Chondrocyte (in vitro differentiated cells): ENCODE data around the gene NDUFB5. TPM values are rescaled to one million over a fixed set of nuclear protein-coding genes. Genes with fewer than 3 reads are reported as not detected.

Experiments used
- DNase-seq: peaks from one replicate; pipeline ENCODE4 v3.0.0; 2021; ENCODE audit warnings: mixed read lengths, low spot score
- H3K27ac Mint-ChIP-seq: one replicate; pipeline ENCODE4 v1.8.0; 2021; ENCODE audit warnings: mild to moderate bottlenecking, moderate library complexity, mixed read lengths; ENCODE audit not compliant: unreplicated experiment
- H3K27me3 Mint-ChIP-seq: 2 replicates; pipeline ENCODE4 v1.8.0; 2021; ENCODE audit warnings: low read depth, mixed read lengths
- H3K36me3 Mint-ChIP-seq: 2 replicates; pipeline ENCODE4 v1.8.0; 2021; ENCODE audit warnings: low read depth, mixed read lengths
- H3K4me1 Mint-ChIP-seq: 2 replicates; pipeline ENCODE4 v1.8.0; 2021; ENCODE audit warnings: low read depth, mild to moderate bottlenecking, mixed read lengths
- H3K4me3 Mint-ChIP-seq: one replicate; pipeline ENCODE4 v1.8.0; 2021; ENCODE audit warnings: mild to moderate bottlenecking, moderate library complexity, mixed read lengths; ENCODE audit not compliant: unreplicated experiment
- H3K9me3 Mint-ChIP-seq: 2 replicates; pipeline ENCODE4 v1.8.0; 2021; ENCODE audit warnings: low read depth, mixed read lengths
- total RNA-seq: library from RNA; stranded (reverse); gene quantifications from 3 replicates; pipeline ENCODE4 v1.2.1, GENCODE V29; 2021
- TF ChIP-seq, protein P1 (sequence below): fragments of 200-600 bp; sonication (generic); IDR thresholded peaks from 2 replicates; pipeline ENCODE4 v1.5.0; 2021; ENCODE audit warnings: antibody characterized with exemption, mild to moderate bottlenecking, moderate library complexity

The NDUFB5 gene
- total RNA-seq, 1 donor from 2014 or later, result 58.5 TPM

DNA sequence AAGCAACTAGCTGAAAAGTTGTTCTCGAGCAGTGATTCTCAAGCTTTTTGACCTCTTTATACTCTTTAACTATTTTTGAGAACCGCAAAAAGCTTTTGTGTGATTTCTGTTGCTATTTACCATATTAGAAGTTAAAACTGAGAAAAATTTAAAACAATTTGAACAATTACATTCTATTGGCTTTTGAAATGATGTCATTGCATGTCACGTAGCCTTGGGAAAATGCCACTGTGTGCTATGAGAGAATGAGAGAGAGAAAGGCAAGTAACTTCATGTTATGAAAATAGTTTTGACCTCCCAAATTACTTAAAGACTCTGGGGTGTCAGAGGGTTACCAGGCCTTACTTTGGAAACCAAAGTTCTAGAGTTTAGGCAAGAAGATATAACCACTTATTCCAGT is 56.3 kb downstream of the NDUFB5 start:
- H3K4me1 Mint-ChIP-seq, result peaks cover 30% of the 10 kb centered on the region
- H3K36me3 Mint-ChIP-seq, result no peaks in the 10 kb centered on the region
- no peak overlapping the region for H3K4me3 Mint-ChIP-seq
- H3K27me3 Mint-ChIP-seq, result no peaks in the 10 kb centered on the region
- TF ChIP-seq, protein P1, sequence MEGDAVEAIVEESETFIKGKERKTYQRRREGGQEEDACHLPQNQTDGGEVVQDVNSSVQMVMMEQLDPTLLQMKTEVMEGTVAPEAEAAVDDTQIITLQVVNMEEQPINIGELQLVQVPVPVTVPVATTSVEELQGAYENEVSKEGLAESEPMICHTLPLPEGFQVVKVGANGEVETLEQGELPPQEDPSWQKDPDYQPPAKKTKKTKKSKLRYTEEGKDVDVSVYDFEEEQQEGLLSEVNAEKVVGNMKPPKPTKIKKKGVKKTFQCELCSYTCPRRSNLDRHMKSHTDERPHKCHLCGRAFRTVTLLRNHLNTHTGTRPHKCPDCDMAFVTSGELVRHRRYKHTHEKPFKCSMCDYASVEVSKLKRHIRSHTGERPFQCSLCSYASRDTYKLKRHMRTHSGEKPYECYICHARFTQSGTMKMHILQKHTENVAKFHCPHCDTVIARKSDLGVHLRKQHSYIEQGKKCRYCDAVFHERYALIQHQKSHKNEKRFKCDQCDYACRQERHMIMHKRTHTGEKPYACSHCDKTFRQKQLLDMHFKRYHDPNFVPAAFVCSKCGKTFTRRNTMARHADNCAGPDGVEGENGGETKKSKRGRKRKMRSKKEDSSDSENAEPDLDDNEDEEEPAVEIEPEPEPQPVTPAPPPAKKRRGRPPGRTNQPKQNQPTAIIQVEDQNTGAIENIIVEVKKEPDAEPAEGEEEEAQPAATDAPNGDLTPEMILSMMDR, result no peak
- H3K27ac Mint-ChIP-seq, result no peak overlapping the region
- no peak for DNase-seq
- no peaks in the 10 kb centered on the region for H3K9me3 Mint-ChIP-seq

DNA sequence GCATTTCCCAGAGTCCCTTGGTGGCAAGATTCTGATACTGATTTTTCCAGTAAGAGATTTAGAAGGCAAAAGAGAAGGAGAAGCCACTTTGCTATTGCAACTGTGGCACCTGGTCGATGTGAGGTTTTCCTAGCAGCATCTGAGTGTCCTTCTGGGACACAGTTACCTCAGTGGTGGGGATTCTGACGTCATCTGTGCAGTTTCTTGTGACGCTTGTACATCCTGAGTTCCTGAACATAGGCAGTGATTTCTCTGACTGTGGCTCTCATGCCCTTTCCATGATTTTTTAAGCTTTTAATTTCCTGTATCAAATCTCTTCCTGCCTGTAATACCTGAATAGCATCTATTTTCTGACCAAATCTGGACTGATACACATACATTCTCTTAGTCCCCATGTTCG is 57.2 kb downstream of the NDUFB5 start:
- peaks cover 34% of the 10 kb centered on the region for H3K4me1 Mint-ChIP-seq

DNA sequence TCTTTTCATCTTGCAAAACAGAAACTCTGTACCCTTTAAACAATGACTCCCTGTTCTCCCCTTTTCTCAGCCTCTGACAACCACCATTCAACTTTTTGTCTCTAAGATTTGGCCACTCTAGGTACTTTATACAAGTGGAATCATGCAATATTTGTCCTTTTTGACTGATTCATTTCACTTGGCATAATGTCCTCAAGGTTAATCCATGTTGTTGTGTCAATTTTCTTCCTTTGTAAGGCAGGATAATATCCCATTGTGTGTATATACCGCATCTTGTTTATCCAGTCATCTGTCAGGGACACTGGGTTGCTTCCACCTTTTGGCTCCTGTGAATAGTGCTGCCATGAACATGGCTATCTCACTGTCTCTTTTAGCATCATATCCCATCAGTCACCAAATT is 58.5 kb downstream of the NDUFB5 start:
- Mint-ChIP-seq H3K9me3 (no peaks in the 10 kb centered on the region), H3K27me3 (no peaks in the 10 kb centered on the region)

More for the DNA sequence above, 57.2 kb downstream of the NDUFB5 start:
- Mint-ChIP-seq H3K27me3 (no peaks in the 10 kb centered on the region), H3K9me3 (no peaks in the 10 kb centered on the region), H3K36me3 (no peaks in the 10 kb centered on the region), H3K27ac (no peak overlapping the region), H3K4me3 (no peak overlapping the region)
- TF ChIP-seq, protein P1, result no peak
- no peak for DNase-seq

DNA sequence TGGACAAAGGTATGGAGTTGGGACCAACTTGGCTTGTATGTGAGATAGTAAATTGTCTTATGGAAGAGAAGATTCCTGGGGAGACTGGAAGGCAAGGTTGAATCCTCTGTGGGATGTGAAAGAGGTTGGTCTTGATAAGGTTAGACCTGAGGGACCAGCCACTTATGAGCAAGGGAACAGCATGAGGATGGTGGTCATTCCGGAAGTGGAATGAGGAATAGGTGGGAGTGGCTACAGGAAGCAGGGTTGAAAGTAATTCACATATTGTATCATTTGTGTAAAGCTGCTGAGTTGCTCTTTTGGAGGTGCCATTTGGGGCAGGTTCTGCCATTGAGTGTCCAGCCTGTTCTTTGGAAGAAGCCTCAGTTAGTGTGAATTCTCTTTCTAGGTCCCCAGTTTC is 61.4 kb downstream of the NDUFB5 start:
- no peak overlapping the region for H3K27ac Mint-ChIP-seq

More for the DNA sequence above, 58.5 kb downstream of the NDUFB5 start:
- H3K4me1 Mint-ChIP-seq, result peaks cover 36% of the 10 kb centered on the region
- DNase-seq, result no peak
- TF ChIP-seq, protein P1, result no peak
- H3K36me3 Mint-ChIP-seq, result no peaks in the 10 kb centered on the region
- no peak overlapping the region for H3K4me3 Mint-ChIP-seq
- H3K27ac Mint-ChIP-seq, result no peak overlapping the region

DNA sequence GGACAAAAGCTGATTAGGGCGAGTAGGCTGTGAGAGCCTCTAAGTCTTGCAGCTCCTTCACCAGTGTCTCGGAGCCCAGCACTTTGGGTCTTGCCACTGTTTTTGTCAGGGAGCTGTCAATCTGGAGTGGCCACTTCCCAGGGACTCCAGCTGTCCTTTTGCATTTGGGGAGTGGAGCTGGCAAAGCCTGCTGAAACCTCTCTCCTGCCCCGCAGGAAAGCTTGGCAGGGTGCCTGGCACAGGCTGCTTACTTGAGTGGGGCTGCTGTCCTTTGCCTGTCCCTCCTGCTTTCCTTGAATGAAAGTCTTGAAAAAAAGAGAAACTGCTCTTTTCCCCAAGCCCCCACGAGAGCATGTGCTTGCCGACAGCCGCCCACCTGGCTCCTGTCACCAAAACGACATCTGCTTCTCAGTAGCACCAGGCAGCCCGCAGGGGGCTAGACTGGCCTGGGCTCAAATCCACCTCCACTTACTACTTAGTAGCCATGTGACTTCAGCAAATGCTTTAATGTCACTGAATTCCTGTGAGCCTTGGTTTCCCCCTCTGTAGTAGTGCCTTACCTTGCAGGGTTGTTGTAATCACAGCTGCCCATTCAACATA is 61.9 kb downstream of the NDUFB5 start:
- Mint-ChIP-seq H3K36me3 (no peaks in the 10 kb centered on the region), H3K27ac (no peak overlapping the region), H3K9me3 (no peaks in the 10 kb centered on the region), H3K4me3 (no peak overlapping the region), H3K27me3 (no peaks in the 10 kb centered on the region), H3K4me1 (peaks cover 27% of the 10 kb centered on the region)
- TF ChIP-seq, protein P1, result peak; percentile 11
- no peak for DNase-seq

More for the DNA sequence above, 61.4 kb downstream of the NDUFB5 start:
- Mint-ChIP-seq H3K4me3 (no peak overlapping the region), H3K4me1 (peaks cover 26% of the 10 kb centered on the region), H3K36me3 (no peaks in the 10 kb centered on the region), H3K9me3 (no peaks in the 10 kb centered on the region), H3K27me3 (no peaks in the 10 kb centered on the region)
- no peak for DNase-seq
- TF ChIP-seq, protein P1, result no peak
